GM19395 (cell line): ENCODE results near the gene OFD1.

Experiments
- ATAC-seq: cut with Tn5 transposase; IDR thresholded peaks from one replicate; pipeline ENCODE4 v1.9.1; 2021; ENCODE audit warnings: mild to moderate bottlenecking, moderate library complexity; ENCODE audit not compliant: unreplicated experiment

OFD1 gene

GRCh38 chrX:13750812-13751211, 16.3 kb downstream of the OFD1 start:
- ATAC-seq, result peak; percentile 49

GRCh38 chrX:13752141-13752540, 17.6 kb downstream of the OFD1 start:
- no peak for ATAC-seq

DNA sequence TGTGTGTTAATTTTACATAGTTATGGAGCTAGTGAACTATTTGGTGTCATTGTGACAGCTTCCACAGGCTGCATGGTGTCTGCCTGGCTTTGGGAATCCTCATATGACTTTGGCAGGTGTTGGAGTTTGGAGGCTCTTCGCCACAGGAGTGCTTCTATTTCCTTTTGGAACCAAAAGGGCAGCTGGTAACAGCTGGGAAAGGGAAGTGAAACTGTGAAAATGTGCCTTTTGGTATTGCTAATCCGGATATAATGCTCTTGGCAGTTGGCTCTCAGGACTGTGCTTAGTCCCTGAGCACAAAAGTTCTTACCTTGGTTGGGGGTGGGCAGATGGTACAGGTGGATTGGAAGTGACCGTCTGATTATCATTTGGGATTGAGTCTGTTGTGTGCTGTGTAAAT, 18.1 kb downstream of the OFD1 start:
- ATAC-seq, result peak; percentile 77

DNA sequence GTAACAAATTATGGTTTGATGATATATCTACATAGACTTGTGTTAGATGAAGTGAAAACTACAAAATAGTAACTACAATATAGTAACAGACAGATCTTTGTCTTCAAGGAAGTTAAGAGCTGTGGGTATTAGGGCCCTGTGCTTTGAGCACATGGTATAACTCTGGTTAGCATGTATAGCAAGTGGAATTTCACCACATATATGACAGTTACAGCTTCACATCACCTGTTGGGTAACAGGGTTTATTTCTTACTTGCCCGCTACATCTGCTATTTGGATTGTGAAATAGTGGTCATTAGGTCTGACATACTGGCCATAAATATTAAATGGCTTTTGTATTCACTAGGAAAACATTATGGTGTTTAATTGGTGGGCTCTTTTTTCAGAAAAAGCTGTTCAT, 20.2 kb downstream of the OFD1 start:
- no peak for ATAC-seq

DNA sequence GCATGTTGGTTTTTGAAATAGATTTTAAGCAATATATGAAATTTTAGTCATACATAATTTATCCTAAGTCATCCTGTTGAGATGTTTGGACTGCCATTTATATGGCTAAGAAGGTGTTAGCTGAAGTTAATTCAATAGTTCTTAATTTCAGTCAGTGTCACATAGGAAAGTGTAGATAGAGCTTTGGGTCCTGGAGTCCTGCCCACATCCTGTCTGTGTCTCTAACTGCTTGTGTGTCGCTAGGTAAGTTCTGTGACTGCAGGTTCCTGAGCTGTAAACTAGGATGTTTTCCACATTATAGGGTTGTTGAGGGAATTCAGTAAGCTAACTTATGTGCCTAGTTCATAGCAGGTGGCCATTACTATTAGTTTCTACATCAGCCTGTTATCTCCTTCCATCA, 20.7 kb downstream of the OFD1 start:
- ATAC-seq, result no peak

GRCh38 chrX:13756381-13756780, 21.8 kb downstream of the OFD1 start:
- ATAC-seq, result no peak

DNA sequence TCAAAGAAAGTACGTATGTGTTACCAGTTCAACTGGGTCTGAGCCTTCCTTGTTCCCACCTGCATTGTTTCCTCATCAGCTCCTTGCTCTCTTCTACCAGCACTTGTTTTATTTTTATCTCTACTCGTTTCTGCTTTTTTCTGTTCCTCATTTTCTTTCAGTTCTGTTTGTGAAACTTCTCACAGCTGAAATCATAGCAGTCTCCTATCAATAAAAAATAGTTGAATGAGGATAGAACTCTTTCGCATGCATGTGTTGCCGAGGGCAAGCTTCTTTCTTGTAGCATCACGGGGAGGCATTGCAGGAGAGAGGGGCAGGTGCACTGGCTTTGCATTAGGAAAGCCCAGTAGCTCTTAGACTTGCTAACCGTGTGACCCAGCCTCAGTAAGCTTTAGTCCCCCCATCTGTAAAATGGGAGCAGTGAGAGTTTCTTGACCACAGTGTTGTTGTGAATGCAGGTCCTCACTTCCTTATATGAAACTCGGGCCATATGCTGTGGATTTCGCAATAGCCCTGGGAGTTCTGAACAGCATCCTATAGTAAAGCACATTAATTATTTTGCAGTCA, 24.7 kb downstream of the OFD1 start:
- peak; percentile 75 for ATAC-seq

GRCh38 chrX:13760426-13760825, 25.9 kb downstream of the OFD1 start:
- ATAC-seq, result no peak

GRCh38 chrX:13761606-13762414, 27.3 kb downstream of the OFD1 start:
- peak; percentile 68 for ATAC-seq

DNA sequence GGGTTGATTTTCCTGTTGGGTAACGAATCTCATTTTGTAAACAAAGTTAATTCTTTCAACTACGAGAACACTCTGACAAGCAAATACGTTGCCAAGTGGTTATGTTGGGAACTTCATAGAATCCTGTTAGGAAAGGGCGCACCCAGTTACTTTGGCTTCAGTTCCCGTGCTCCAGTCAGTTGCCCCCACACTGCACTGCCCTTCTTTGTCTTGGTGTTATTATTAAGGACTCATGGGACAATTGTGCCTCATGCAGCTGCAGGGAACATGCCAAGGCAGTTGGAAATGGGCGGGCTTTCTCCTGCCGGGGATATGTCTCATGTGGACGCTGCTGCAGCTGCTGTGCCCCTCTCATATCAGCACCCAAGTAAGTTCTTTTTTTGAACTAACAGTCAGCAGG, 28.9 kb downstream of the OFD1 start:
- no peak for ATAC-seq

DNA sequence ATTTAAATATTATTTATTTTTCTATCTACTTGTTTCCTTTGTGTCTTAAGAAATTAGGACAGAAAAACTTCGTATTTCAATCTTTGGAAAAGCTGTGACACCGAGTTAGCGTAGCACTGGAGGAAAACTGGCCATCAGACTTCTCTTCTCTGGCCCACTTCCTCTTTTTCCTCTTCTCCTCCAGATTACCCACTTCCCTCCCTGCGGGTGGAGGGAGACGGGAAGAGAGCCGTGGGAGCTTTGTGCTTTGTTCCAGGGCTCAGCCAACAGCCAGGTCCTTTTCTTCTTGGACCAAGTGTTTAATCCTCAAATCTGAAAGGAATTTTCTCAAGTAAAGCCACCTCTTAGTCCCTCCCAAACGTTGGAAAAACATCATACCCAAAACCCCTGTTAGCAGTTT, 29.7 kb downstream of the OFD1 start:
- no peak for ATAC-seq

GRCh38 chrX:13764765-13765164, 30.2 kb downstream of the OFD1 start:
- no peak for ATAC-seq

- ATAC-seq, result no peak
These were observed 34.4 kb downstream of the OFD1 start for GRCh38 chrX:13768939-13769338.

DNA sequence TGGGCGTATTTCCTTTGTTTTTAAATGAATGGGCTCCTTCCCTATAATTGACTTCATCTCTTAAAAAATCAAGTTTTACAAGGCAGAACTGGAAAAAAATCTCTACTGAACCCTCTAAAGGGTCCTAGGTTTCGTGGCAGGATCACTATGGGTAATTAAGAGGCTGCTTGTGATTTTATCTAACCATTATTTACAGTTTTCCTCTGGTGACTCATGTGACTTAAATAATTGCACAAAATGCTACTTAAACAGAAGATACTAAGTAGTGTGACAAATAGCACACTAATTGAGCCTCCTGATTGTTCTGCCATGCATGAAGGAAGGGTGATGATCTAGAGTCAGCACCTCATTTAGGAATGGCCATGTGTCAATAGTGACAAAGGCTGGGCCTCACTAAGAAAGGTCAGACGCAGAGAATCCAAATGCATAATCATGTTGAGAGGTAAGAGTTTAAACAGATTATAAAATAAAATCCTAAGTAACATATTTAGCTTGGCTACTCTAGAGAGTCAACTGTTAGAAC, 35.5 kb downstream of the OFD1 start:
- ATAC-seq, result no peak

- no peak for ATAC-seq
These were observed 40.1 kb downstream of the OFD1 start for GRCh38 chrX:13774696-13775095.

- ATAC-seq, result no peak
These were observed 41.3 kb downstream of the OFD1 start for GRCh38 chrX:13775837-13776236.

DNA sequence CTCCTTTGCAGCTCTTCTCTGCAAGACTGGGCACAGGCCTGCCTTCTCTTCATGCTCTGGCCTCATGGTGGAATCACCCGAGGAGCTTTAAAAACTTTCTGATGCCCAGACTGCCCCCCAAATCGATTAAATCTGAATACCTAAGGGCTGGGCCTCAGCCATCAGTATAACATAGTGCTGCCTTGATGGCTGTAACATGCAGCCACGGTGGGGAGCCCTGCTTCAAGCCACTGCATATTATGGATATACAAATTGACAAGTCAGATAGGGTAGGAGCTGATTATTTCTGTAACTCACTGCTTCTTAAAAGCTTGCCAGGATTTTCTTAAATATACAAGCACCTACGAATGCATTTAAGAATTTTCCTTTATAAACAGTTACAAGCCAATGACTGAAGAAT, 41.8 kb downstream of the OFD1 start:
- ATAC-seq, result no peak

- ATAC-seq, result no peak
These were observed 44.4 kb downstream of the OFD1 start for GRCh38 chrX:13778916-13779315.

DNA sequence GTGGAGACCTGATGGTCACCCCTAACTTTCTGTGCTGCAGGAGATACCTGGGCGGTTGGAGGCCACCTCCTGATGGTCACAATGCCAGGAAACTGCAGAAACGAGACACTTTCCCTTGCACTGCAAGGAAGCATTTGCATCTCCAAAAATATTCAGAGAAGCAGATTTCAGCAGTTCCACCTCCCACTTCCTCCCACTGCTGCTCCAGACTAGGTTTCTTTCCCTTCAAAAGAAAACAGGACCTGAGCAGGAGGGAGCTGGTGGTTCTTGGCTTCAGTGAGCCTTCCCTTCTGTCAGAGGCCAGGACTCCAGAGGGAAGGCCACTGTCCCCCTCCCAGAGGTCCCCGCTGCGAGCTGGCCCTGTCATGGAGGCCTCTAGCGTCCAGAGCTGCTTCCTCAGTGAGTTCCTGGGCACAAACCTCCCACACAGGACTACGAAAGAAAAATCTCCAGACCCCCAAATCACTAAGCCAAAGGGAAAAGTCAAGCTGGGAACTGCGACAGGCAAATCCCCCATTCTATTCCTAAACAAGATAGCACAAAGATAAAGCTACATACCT, 46.4 kb downstream of the OFD1 start:
- ATAC-seq, result no peak

GRCh38 chrX:13786048-13786447, 51.5 kb downstream of the OFD1 start:
- no peak for ATAC-seq

- no peak for ATAC-seq
These were observed 55.9 kb downstream of the OFD1 start for GRCh38 chrX:13790206-13791131.
